ENCODE results near the gene VPS13C.

- no peak for TF ChIP-seq FOXJ3 (CRISPR knock-in tag; IDR thresholded peaks at IDR 0.05; ENCODE audit: borderline replicate concordance)
- no peak for TF ChIP-seq CTCF (IDR thresholded peaks at IDR 0.05)
- no peak for TF ChIP-seq USF2 (CRISPR knock-in tag; IDR thresholded peaks at IDR 0.05)
- no peak for TF ChIP-seq ESRRA (CRISPR knock-in tag; IDR thresholded peaks at IDR 0.05; ENCODE audit: borderline replicate concordance)
- TF ChIP-seq MAX (CRISPR knock-in tag; IDR thresholded peaks at IDR 0.05), result no peak
- TF ChIP-seq KAT7 (CRISPR knock-in tag; IDR thresholded peaks at IDR 0.05; ENCODE audit: borderline replicate concordance), result no peak
These were observed 208.3 kb downstream of the VPS13C start for GRCh38 chr15:61851955-61852354.

All from WTC11 (cell line).